PFSK-1 (cell line): ENCODE data around the gene DEGS2.

Source experiments
- POLR2AphosphoS5 ChIP-seq: IDR thresholded peaks from 2 replicates; pipeline ENCODE4 v1.6.1; 2012; ENCODE audit warnings: low read depth, mild to moderate bottlenecking, control low read depth, low read length, moderate library complexity
- TAF1 ChIP-seq: IDR thresholded peaks from 2 replicates; pipeline ENCODE4 v1.6.1; 2012; ENCODE audit warnings: low read length, control low read depth, borderline replicate concordance; ENCODE audit not compliant: insufficient read depth

GRCh38 chr14:100142073-100143040, 17.1 kb downstream of the DEGS2 start:
- no peak for TF ChIP-seq POLR2AphosphoS5
- TF ChIP-seq TAF1, result no peak
